Measurements from ENCODE around the gene ZNF341.

GRCh38 chr20:33765099-33765498, 33.3 kb downstream of the ZNF341 start:
- TF ChIP-seq CTCF (IDR thresholded peaks at IDR 0.05), result no peak
- TF ChIP-seq POLR2A (IDR thresholded peaks at IDR 0.05), result no peak
- no peak for TF ChIP-seq EP300 (IDR thresholded peaks at IDR 0.05)
- TF ChIP-seq POLR2AphosphoS5 (IDR thresholded peaks at IDR 0.05), result no peak
